Fibroblast of lung (primary cell): ENCODE data around the gene RBMS1.

Experiments used
- CTCF ChIP-seq, 2 donors: IDR thresholded peaks in 1 of 2; conservative IDR thresholded peaks in 1 of 2; 1 replicate in 1 of 2; 2 replicates in 1 of 2; pipeline ENCODE4 v1.5.1; 2011 to 2012; ENCODE audit warnings: low read length in 2 of 2, control low read depth in 1 of 2, inconsistent platforms in 1 of 2, low read depth in 1 of 2, mild to moderate bottlenecking in 1 of 2
- EZH2 ChIP-seq: IDR thresholded peaks from 2 replicates; pipeline ENCODE4 v1.5.1; 2012; ENCODE audit warnings: low read length, control low read depth, mild to moderate bottlenecking; ENCODE audit errors: missing control alignments

GRCh38 chr2:160351956-160352355 lies 141.7 kb downstream of the RBMS1 start:
- TF ChIP-seq CTCF (conservative IDR thresholded peaks at IDR 0.05 in 1 of 2, IDR thresholded peaks at IDR 0.05 in 1 of 2; ENCODE audit: low read depth in 1 of 2, low read length in 2 of 2) (no peak), EZH2 (no peak)
